ENCODE measurements around the gene USH1C.

The USH1C gene

DNA sequence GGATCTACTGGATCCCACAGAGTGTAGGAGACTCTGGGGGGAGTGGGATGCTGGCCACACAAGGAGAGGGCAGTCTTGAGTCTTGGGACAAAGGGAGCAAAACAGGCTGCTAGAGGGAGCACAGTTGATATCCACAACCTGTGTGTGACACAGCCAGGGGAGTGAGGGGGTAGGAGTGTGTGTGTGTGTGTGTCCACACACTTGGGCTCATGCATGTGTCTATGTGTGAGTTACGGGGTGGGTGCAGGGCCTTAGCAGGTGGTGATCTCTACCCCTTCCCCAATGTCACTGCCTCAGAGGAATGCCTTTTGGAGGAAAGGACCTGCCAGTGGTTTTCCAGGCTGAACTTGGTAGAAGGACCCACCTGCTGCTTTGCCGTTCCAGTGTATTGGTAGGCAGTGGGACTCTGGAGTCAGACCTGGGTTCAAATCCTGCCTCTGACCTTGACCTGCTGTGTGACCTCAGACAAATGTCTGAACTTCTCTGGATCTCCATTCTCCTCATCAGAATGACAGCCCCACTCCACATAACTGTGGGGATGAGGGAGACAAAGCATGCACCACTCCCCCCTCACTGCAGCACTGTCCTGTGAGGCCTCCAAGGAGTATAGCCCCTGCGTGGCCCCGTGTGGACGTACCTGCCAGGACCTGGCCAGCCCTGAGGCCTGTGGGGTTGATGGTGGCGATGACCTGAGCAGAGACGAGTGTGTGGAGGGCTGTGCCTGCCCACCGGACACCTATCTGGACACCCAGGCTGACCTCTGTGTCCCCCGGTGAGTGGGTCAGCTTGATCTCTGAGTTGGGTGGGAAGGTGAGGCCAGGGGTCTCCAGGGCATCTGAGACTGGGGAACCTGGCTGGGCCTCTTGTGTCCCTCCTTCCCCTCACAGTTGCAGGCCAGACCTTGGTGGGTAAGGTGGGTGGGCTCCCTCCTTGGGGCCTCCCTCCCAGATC, 30.2 kb upstream of the USH1C start:
- no peak overlapping the region for H3K27ac ChIP-seq
- no peak for TF ChIP-seq ZFX (IDR thresholded peaks at IDR 0.05; ENCODE audit: borderline replicate concordance)
- TF ChIP-seq, protein P1, sequence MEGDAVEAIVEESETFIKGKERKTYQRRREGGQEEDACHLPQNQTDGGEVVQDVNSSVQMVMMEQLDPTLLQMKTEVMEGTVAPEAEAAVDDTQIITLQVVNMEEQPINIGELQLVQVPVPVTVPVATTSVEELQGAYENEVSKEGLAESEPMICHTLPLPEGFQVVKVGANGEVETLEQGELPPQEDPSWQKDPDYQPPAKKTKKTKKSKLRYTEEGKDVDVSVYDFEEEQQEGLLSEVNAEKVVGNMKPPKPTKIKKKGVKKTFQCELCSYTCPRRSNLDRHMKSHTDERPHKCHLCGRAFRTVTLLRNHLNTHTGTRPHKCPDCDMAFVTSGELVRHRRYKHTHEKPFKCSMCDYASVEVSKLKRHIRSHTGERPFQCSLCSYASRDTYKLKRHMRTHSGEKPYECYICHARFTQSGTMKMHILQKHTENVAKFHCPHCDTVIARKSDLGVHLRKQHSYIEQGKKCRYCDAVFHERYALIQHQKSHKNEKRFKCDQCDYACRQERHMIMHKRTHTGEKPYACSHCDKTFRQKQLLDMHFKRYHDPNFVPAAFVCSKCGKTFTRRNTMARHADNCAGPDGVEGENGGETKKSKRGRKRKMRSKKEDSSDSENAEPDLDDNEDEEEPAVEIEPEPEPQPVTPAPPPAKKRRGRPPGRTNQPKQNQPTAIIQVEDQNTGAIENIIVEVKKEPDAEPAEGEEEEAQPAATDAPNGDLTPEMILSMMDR (IDR thresholded peaks at IDR 0.05): no peak

DNA sequence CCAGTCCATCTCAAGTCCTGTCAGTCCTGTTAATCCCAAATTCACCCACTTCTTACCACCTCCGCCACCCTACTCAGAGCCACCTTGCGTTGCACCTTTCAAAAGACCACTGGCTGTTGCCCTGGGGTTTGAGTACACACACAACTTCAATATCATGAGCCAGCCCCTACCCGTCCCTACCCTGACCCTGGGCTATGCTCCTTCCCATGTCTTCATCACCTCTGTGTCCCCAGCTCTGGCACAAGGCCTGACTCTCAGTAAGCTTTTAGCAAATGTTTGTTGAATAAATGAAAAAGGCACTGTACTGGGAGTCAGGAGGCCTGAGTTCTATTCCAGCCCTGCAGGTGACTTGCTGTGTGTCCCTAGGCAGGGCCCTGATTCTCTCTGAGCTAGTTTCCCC, 29.3 kb upstream of the USH1C start:
- H3K27ac ChIP-seq: no peak overlapping the region
- TF ChIP-seq ZFX (IDR thresholded peaks at IDR 0.05; ENCODE audit: borderline replicate concordance): no peak
- TF ChIP-seq, protein P1 (IDR thresholded peaks at IDR 0.05): no peak

DNA sequence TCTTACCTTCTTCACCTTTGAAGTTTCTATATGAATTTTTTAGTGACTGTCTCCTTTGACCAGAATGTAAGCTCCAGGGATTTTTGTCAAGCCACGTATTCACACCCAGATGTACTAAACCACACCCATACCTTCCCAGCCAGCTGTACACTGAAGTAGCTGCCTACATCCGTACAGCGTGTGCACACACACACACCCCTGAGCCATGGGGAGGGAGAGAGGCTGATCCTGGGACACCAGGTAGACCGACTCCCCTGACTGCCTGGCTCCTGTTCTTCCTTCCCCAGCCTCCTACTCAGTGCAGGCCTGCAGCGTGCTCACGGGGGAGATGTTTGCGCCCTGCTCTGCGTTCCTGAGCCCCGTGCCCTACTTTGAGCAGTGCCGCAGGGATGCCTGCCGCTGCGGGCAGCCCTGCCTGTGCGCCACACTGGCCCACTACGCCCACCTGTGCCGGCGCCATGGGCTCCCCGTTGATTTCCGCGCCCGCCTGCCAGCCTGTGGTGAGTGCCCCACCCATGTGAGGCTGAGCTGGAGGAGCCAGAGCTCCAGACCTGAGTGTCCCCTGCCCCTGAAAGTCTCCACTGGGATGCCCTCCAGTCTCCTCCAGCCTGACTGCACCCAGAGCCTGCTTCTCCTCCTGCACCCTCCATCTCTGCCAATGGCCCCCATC, 28.7 kb upstream of the USH1C start:
- TF ChIP-seq, protein P1 (IDR thresholded peaks at IDR 0.05): no peak
- TF ChIP-seq ZFX (IDR thresholded peaks at IDR 0.05; ENCODE audit: borderline replicate concordance): no peak

DNA sequence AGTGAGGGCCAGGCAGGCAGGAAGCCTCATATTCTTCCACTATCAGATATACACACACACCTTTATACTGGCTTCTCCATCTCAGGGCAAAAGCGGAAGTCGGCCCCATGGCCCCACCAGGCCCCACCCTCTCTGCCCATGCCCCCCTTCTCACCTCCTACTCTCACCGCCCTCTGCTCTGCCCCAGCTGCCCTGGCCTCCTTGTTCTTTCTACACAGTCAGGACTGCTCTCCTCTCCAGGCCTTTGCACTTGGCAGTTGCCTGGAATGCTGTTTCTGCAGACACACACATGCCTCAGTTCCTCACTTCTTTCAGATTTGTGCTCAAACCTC, 28.1 kb upstream of the USH1C start:
- TF ChIP-seq, protein P1 (IDR thresholded peaks at IDR 0.05): no peak
- no peak for TF ChIP-seq ZFX (IDR thresholded peaks at IDR 0.05; ENCODE audit: borderline replicate concordance)
- no peak overlapping the region for H3K27ac ChIP-seq

More for the DNA sequence above, 28.7 kb upstream of the USH1C start:
- H3K27ac ChIP-seq: no peak overlapping the region

DNA sequence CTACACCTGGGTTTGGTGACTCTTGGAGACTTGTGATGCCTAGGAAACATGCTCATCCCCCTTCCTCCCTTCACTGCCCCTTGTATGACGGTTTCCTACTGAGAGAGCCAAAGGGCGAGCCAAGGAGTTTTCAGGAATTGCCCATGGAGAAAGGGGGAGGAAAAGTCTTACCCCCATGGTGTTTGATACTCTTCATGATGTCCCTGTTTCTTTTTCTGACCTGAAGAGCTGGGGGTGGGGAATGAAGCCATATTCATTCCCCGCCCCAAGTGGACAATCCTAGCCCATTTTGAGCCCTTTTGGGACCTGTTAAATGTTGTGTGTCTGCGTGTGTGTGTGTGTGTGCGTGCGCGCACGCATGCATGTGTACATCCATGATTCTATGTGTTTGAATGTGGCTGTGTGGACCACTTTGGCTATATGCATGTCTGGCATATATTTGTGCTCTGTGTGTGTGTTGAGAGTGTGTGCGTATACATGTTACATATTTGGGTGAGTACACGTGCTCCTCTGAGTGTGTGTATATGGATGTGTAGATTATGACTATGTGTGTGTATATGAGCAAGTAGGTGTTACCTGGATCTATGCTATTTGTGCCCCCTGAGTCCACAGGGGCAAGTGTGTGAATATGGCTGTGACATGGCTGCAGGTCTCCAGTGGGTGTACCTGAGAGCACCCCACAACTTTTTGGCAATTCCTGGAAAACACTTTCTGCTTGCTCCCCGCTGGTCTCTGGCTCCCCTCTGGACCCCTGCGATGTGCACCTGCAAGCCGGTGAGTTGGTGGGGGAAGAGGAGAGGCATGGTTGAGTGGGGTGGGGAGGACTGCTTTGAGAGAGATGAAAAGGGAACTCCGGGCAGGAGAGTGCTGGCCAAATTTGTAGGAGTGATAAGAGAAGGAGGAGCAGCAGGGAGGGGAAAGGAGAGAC, 27.5 kb upstream of the USH1C start:
- H3K27ac ChIP-seq: no peak overlapping the region
- TF ChIP-seq, protein P1 (IDR thresholded peaks at IDR 0.05): no peak
- no peak for TF ChIP-seq ZFX (IDR thresholded peaks at IDR 0.05; ENCODE audit: borderline replicate concordance)

DNA sequence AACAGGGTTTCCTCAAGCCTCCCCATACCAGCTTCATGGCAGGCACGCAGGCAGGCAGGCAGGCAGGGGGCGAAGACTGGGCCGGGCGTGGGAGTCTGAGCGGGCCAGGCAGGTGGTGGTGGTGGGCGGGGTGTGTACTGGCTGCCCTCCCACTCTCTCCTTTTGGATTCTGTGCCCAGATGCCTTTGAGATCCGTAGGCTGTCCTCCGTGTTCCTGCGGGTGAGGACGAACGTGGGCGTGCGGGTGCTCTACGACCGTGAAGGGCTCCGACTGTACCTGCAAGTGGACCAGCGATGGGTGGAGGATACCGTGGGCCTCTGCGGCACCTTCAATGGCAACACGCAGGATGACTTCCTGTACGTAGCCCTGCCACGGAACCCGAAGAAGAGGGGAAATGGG, 25.8 kb upstream of the USH1C start:
- TF ChIP-seq ZFX (IDR thresholded peaks at IDR 0.05; ENCODE audit: borderline replicate concordance): no peak
- TF ChIP-seq, protein P1 (IDR thresholded peaks at IDR 0.05): no peak
- no peak overlapping the region for H3K27ac ChIP-seq
